IgD-negative memory B cell (primary cell): ENCODE results near the gene PYM1. TPM values are rescaled to one million over a fixed set of nuclear protein-coding genes. Genes with fewer than 3 reads are reported as not detected.
"Not testable (repeated sequence)": the region's sequence is repeated elsewhere in the genome, so short reads cannot be mapped to it uniquely, and the experiment has no call there.

ENCODE experiments used
- H3K27ac Mint-ChIP-seq, 3 donors: one replicate each; pipeline ENCODE4 v1.8.0; 2020 to 2022; ENCODE audit warnings: mild to moderate bottlenecking in 3 of 3, mixed read lengths in 3 of 3, moderate library complexity in 1 of 3
- H3K27me3 Mint-ChIP-seq: one replicate; pipeline ENCODE4 v1.8.0; 2021; ENCODE audit warnings: mixed read lengths
- H3K36me3 Mint-ChIP-seq: one replicate; pipeline ENCODE4 v1.8.0; 2020; ENCODE audit warnings: mild to moderate bottlenecking, mixed read lengths
- H3K4me1 Mint-ChIP-seq, 3 donors: one replicate each; pipeline ENCODE4 v1.8.0; 2020 to 2022; ENCODE audit warnings: mixed read lengths in 3 of 3, mild to moderate bottlenecking in 1 of 3
- H3K4me3 Mint-ChIP-seq, 4 donors: one replicate each; pipeline ENCODE4 v1.8.0; 2020 to 2022; ENCODE audit warnings: mild to moderate bottlenecking in 4 of 4, mixed read lengths in 4 of 4, moderate library complexity in 3 of 4
- H3K9me3 Mint-ChIP-seq, 3 donors: one replicate each; pipeline ENCODE4 v1.8.0; 2020 to 2021; ENCODE audit warnings: mixed read lengths in 3 of 3, mild to moderate bottlenecking in 1 of 3
- polyA plus RNA-seq: library from polyadenylated mRNA; unstranded; fragments of 300-500 nt; fragmentation: Illumina TruSeq; gene quantifications from one replicate; pipeline ENCODE4 v1.2.3, GENCODE V29; 2021

PYM1 gene
- polyA plus RNA-seq, 1 donor from 2014 or later: 76.5 TPM

GRCh38 chr12:55931780-55932550, 4.3 kb upstream of the PYM1 start:
- no peaks in the 10 kb centered on the region for H3K36me3 Mint-ChIP-seq
- peak overlapping the region; percentile 90 to 100 (median 98) for H3K4me3 Mint-ChIP-seq
- peak overlapping the region; percentile 98 to 100 (median 98) for H3K27ac Mint-ChIP-seq
- H3K4me1 Mint-ChIP-seq: peaks cover 36 to 44% (median 38%) of the 10 kb centered on the region in 3 donors
- H3K27me3 Mint-ChIP-seq: no peaks in the 10 kb centered on the region
- no peaks in the 10 kb centered on the region for H3K9me3 Mint-ChIP-seq

DNA sequence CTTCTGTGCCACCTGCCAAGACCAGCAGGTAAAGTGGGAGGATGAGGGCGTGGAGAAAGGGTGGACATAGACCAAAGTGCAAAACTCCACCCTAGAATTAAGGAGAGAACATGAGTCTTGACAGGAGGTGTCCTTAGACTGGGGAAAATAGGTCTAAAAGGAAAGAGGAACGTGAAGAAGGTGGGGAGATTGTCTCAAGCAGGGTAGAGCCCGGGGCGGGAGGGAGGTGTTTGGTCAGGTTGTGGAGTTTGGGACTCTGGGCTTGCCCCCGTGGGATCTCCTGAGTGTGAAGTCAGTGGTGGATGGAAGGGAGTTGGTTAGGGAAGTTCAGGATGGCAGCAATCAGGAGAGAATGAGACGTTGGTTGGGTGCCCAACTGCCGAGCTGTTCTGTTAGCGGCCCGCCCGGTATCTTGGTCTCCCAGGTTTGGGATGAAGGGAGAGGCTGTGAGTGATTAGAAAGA, 3.7 kb upstream of the PYM1 start:
- Mint-ChIP-seq H3K9me3 (no peaks in the 10 kb centered on the region), H3K4me3 (peak overlapping the region; percentile 90 to 100 (median 98)), H3K36me3 (no peaks in the 10 kb centered on the region), H3K4me1 (peaks cover 34 to 44% (median 40%) of the 10 kb centered on the region in 3 donors), H3K27ac (peak overlapping the region; percentile 98 to 100 (median 98)), H3K27me3 (no peaks in the 10 kb centered on the region)

DNA sequence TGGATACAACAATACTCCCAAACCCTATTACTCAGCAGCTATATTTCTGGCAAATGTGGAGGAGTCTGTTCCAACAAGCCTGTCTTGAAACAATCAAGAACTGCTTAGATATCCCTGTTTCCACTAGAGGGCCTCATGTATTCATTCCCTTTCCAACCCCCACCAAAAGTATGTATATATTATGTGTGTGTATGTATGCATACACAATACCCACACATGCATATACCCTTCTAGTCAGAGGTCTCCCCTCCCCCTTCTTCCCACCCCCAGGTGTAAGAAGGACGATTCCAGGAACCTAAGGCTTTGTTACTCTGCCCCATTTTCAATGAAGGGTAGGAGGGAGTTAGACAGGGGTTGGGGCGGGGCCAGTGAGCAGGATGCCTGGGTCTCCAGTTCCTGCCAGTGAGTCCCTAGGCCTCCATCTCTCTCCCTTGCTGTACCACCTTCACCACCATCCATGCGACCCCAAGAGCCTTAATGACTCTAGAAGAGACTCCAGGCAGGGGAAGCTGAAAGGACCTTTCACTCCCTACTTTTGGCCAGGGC, 3.1 kb upstream of the PYM1 start, which contains the start of gene DGKA:
DGKA (plus strand) TSS at position 392 of the 546 bp plus-strand sequence. CDS start 5,342 bp downstream, outside the sequence.
- H3K27me3 Mint-ChIP-seq: no peaks in the 10 kb centered on the region
- no peaks in the 10 kb centered on the region for H3K9me3 Mint-ChIP-seq
- peak within 1 kb of the TSS; percentile 98 to 100 (median 98) for H3K27ac Mint-ChIP-seq
- H3K4me1 Mint-ChIP-seq: peaks cover 39 to 46% (median 43%) of the 10 kb centered on the region in 3 donors
- no peaks in the 10 kb centered on the region for H3K36me3 Mint-ChIP-seq
- peak within 1 kb of the TSS; percentile 90 to 100 (median 98) for H3K4me3 Mint-ChIP-seq

- H3K9me3 Mint-ChIP-seq: no peaks in the 10 kb centered on the region
- H3K27ac Mint-ChIP-seq: peak overlapping the region; percentile 98 to 100 (median 98)
- H3K4me1 Mint-ChIP-seq: peaks cover 48 to 52% (median 50%) of the 10 kb centered on the region in 3 donors
- H3K36me3 Mint-ChIP-seq: no peaks in the 10 kb centered on the region
- peak overlapping the region; percentile 90 to 100 (median 98) for H3K4me3 Mint-ChIP-seq
- no peaks in the 10 kb centered on the region for H3K27me3 Mint-ChIP-seq
These were observed 1.7 kb upstream of the PYM1 start for GRCh38 chr12:55929306-55929791.

DNA sequence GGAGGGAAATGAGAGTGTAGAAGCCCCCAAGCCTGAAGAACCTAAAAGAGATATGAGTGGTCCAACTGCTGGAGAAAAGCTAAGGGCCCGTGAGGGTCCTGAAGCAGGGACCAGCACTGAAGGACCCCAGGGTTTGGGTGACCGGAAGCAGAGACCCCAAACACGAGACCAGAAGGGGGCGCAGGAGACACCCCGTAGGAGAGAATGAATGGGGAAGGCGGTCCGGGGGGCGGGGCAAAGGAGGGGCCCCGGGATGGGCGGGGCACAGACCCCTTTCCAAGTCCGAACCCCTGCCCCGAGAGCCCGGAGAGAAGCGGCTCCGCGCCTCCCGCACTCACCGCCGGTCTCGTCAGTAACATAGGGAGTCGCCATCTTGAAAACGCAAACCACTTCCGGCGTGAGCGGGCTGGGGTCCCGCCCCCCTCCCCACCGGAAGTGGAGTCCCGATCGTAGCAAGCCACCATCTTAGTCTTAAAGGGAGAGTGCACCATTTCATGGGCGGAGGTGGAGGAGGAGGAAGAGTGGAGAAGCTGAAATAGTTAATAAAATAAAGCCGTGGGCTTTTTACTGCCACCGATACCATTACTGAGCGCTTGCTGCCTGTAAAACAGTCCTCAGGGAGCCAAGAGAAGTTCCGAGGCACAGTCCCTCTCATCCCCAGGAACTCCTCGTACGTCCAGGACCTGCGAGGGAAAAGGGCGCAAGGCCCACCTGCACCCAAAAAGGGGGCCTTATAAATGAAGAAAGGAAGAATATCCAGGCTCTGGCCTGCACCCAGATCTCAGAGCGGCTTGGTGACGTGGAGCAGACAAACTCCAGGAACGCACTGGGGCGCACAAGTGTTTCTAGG, 731 bp downstream of the PYM1 start:
- H3K9me3 Mint-ChIP-seq: no peaks in the 10 kb centered on the region
- peak overlapping the region; percentile 96 to 98 (median 96) for H3K27ac Mint-ChIP-seq
- H3K36me3 Mint-ChIP-seq: peaks cover 5% of the 10 kb centered on the region
- H3K27me3 Mint-ChIP-seq: no peaks in the 10 kb centered on the region
- H3K4me3 Mint-ChIP-seq: peak overlapping the region; percentile 90 to 99 (median 98)
- peaks cover 35 to 45% (median 43%) of the 10 kb centered on the region in 3 donors for H3K4me1 Mint-ChIP-seq

DNA sequence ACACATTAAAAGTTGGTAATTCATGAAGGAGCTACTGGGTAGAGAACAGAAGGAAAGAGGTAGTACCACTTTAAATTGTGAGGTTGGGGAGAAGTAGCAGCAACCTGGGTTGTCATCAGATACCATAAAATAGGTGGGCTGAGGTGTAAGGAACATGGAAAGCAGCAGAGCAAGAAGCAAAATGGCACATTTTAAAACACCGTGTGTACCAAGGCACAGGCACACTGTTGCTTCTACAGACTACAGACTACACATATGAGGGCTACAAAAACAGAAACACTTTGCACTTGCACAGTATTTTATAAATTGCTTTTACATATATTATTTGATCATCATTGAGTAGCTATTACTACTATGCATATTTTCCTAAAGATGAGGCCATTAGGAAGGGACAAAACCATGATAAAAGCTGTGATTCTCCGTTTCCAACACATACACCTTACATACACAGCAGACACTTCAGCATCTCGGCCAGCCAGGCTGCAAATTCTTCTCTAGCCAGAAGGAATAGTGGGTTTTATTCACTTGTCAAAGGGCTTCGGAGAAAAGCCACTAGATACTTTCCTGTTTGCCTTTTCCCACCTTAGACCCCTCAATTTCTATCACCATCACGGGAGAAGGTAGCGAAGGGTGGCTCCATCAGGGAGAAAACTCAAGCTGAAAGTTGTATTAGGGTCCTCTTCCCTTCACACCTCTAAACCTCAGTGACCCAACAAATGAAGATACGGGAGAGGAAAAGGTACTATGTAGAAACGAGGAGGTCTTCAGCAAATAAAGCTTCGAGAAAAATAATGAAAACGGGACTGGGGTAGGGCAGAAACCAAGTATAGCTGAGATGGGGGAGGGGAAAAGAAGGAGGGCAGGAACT, 1.6 kb downstream of the PYM1 start:
- peak overlapping the region; percentile 90 to 99 (median 98) for H3K4me3 Mint-ChIP-seq
- H3K9me3 Mint-ChIP-seq: no peaks in the 10 kb centered on the region
- H3K4me1 Mint-ChIP-seq: peaks cover 36 to 46% (median 44%) of the 10 kb centered on the region in 3 donors
- H3K27ac Mint-ChIP-seq: peak overlapping the region; percentile 96 to 98 (median 96)
- peaks cover 5% of the 10 kb centered on the region for H3K36me3 Mint-ChIP-seq
- H3K27me3 Mint-ChIP-seq: no peaks in the 10 kb centered on the region

DNA sequence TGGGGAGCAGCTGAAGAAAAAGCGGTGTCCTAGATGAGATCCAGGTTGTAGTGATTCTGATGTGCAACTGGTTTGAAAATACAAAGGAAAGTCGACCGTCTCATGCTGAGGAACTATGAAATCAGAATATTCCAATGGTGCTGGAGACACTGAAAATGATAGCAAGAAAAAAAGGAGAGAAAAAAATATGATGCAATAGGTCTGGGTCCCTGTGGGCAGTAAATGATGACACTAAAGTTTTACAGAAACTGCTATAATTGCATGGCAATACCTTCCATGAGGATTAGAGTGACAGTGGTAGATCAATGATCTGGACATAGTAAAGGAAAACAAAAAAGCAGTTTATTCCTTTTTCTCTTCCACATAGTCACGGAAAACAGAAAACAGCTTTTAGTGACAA, 2.3 kb downstream of the PYM1 start:
- Mint-ChIP-seq H3K27ac (peak overlapping the region in 2 of 3 donors; percentile 47 to 98), H3K4me1 (peaks cover 33 to 44% (median 43%) of the 10 kb centered on the region in 3 donors), H3K9me3 (no peaks in the 10 kb centered on the region), H3K27me3 (no peaks in the 10 kb centered on the region), H3K36me3 (peaks cover 5% of the 10 kb centered on the region), H3K4me3 (peak overlapping the region; percentile 90 to 99 (median 98))

DNA sequence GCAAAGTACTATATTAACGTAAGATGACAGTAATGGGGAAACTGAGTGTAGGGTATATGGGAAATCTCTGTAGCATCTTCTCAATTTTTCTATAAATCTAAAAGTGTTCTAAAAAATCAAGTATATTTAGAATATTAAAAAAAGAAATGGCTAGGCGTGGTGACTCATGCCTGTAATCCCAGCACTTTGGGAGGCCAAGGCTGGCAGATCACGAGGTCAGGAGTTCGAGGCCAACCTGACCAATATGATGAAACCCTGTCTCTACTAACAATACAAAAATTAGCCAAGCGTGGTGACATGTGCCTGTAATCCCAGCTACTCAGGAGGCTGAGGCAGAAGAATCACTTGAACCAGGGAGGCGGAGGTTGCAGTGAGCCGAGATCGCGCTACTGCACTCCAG, 4.0 kb downstream of the PYM1 start:
- not testable (repeated sequence) for H3K27ac Mint-ChIP-seq, H3K36me3 Mint-ChIP-seq, H3K27me3 Mint-ChIP-seq, H3K9me3 Mint-ChIP-seq
- Mint-ChIP-seq H3K4me1 (peaks cover 20 to 33% (median 31%) of the 10 kb centered on the region in 3 donors), H3K4me3 (peak overlapping the region in 2 of 4 donors; percentile 6 to 45)

GRCh38 chr12:55922126-55922525, 5.6 kb downstream of the PYM1 start:
- H3K4me1 Mint-ChIP-seq: peaks cover 18 to 32% (median 31%) of the 10 kb centered on the region in 3 donors
- H3K4me3 Mint-ChIP-seq: no peak overlapping the region
- H3K27me3 Mint-ChIP-seq: no peaks in the 10 kb centered on the region
- peaks cover 5% of the 10 kb centered on the region for H3K36me3 Mint-ChIP-seq
- H3K27ac Mint-ChIP-seq: no peak overlapping the region
- H3K9me3 Mint-ChIP-seq: no peaks in the 10 kb centered on the region

DNA sequence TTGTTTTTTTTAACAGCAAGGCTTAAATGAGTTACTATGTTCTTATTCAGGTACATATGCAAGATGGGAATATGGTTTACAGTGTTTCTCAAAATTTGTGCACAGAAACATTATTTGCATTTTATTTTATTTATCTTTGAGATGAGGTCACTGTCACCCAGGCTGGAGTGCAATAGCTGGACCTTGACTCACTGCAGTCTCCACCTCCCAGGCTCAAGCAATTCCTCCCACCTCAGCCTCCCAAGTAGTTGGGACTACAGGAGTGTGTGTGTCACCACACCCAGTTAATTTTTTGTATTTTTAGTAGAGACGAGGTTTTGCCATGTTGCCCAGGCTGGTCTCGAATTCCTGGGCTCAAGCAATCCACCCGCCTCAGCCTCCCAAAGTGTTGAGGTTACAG, 8.7 kb downstream of the PYM1 start:
- not testable (repeated sequence) for H3K4me3 Mint-ChIP-seq, H3K27me3 Mint-ChIP-seq, H3K36me3 Mint-ChIP-seq, H3K9me3 Mint-ChIP-seq, H3K27ac Mint-ChIP-seq
- H3K4me1 Mint-ChIP-seq: peaks cover 11 to 24% (median 21%) of the 10 kb centered on the region in 3 donors

GRCh38 chr12:55915482-55915859, 12.2 kb downstream of the PYM1 start:
- H3K4me1 Mint-ChIP-seq: peaks cover 12 to 16% (median 15%) of the 10 kb centered on the region in 3 donors
- H3K36me3 Mint-ChIP-seq: peaks cover 6% of the 10 kb centered on the region
- no peaks in the 10 kb centered on the region for H3K9me3 Mint-ChIP-seq
- H3K27ac Mint-ChIP-seq: peak overlapping the region in 1 of 3 donors; percentile 24
- H3K4me3 Mint-ChIP-seq: no peak overlapping the region
- H3K27me3 Mint-ChIP-seq: no peaks in the 10 kb centered on the region

DNA sequence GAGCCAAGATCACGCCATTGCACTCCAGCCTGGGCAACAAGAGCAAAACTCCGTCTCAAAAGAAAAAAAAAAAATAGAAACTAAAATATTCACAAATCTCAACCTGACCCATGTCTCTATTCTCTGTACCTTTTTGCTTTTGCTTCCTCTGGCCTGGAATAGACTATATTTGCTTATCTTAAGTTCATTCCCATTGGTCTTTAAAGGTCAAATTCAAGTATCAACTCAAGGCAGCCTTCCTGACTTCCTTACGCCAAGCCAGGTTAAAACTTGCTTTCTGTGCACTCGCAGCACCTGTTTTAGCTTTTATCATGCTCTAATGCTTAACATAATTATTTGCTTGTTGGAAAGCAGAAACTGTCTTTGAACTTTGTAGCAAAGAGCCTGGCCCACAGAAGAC, 14.8 kb downstream of the PYM1 start:
- H3K36me3 Mint-ChIP-seq: peaks cover 6% of the 10 kb centered on the region
- H3K9me3 Mint-ChIP-seq: no peaks in the 10 kb centered on the region
- peaks cover 15 to 24% (median 22%) of the 10 kb centered on the region in 3 donors for H3K4me1 Mint-ChIP-seq
- H3K27me3 Mint-ChIP-seq: no peaks in the 10 kb centered on the region
- H3K27ac Mint-ChIP-seq: no peak overlapping the region
- peak overlapping the region in 1 of 4 donors; percentile 41 for H3K4me3 Mint-ChIP-seq

GRCh38 chr12:55909513-55909884, 18.2 kb downstream of the PYM1 start:
- Mint-ChIP-seq H3K4me1 (peaks cover 9 to 18% (median 16%) of the 10 kb centered on the region in 3 donors), H3K27me3 (no peaks in the 10 kb centered on the region), H3K4me3 (no peak overlapping the region), H3K9me3 (no peaks in the 10 kb centered on the region), H3K27ac (peak overlapping the region in 1 of 3 donors; percentile 7), H3K36me3 (peaks cover 2% of the 10 kb centered on the region)
